HepG2 (cell line): ENCODE measurements around the gene PLPP3. TPM values are rescaled to one million over a fixed set of nuclear protein-coding genes. Genes with fewer than 3 reads are reported as not detected.

Source experiments
- BRF2 ChIP-seq: sonication (generic); formaldehyde crosslinking; IDR thresholded peaks from 2 replicates; pipeline ENCODE4 v1.8.1; 2022; ENCODE audit warnings: mild to moderate bottlenecking, missing genetic modification reagents
- HNF1B ChIP-seq: sonication (generic); formaldehyde crosslinking; IDR thresholded peaks from 2 replicates; pipeline ENCODE4 v1.5.1; 2020; ENCODE audit warnings: mild to moderate bottlenecking, moderate library complexity, missing genetic modification reagents
- IRF9 ChIP-seq: sonication (generic); formaldehyde crosslinking; IDR thresholded peaks from 2 replicates; pipeline ENCODE4 v1.8.0; 2022; ENCODE audit warnings: missing genetic modification reagents, mild to moderate bottlenecking, borderline replicate concordance
- KLF16 ChIP-seq, 2 experiments: sonication (generic) in 1 of 2; formaldehyde crosslinking in 1 of 2; IDR thresholded peaks; 2 replicates each; pipeline versions ENCODE4 v1.6.1 to v1.8.0; 2016 to 2023; ENCODE audit warnings: missing genetic modification reagents in 2 of 2, missing compliant biosample characterization in 1 of 2
- LRRFIP1 ChIP-seq: sonication (generic); formaldehyde crosslinking; conservative IDR thresholded peaks from 2 replicates; pipeline ENCODE4 v1.4.0; 2020; ENCODE audit warnings: missing genetic modification reagents
- MTA3 ChIP-seq: sonication (generic); formaldehyde crosslinking; IDR thresholded peaks from 2 replicates; pipeline ENCODE4 v1.4.0; 2020; ENCODE audit warnings: missing genetic modification reagents
- PAXIP1 ChIP-seq: sonication (generic); formaldehyde crosslinking; conservative IDR thresholded peaks from 2 replicates; pipeline ENCODE4 v1.4.0; 2020; ENCODE audit warnings: mild to moderate bottlenecking, missing genetic modification reagents, moderate library complexity
- SIX4 ChIP-seq: sonication (generic); formaldehyde crosslinking; IDR thresholded peaks from 2 replicates; pipeline ENCODE4 v1.4.0; 2020; ENCODE audit warnings: missing genetic modification reagents
- SNAPC5 ChIP-seq: sonication (generic); formaldehyde crosslinking; IDR thresholded peaks from 2 replicates; pipeline ENCODE4 v1.8.1; 2023; ENCODE audit warnings: mild to moderate bottlenecking, missing genetic modification reagents, borderline replicate concordance
- ZBTB38 ChIP-seq: sonication (generic); formaldehyde crosslinking; IDR thresholded peaks from 2 replicates; pipeline ENCODE4 v1.5.1; 2020; ENCODE audit warnings: mild to moderate bottlenecking, missing genetic modification reagents
- ZNF580 ChIP-seq: IDR thresholded peaks from 2 replicates; pipeline ENCODE4 v1.6.1; 2016; ENCODE audit warnings: low read depth, borderline replicate concordance
- ZNF737 ChIP-seq: sonication (generic); formaldehyde crosslinking; IDR thresholded peaks from 2 replicates; pipeline ENCODE4 v1.5.0; 2020; ENCODE audit warnings: missing genetic modification reagents, mild to moderate bottlenecking, borderline replicate concordance
- polyA plus RNA-seq, 8 experiments: library from polyadenylated mRNA; depleted of rRNA in 3 of 8; stranded (reverse) in 7 of 8; unstranded in 1 of 8; fragments of >200 nt; fragmentation: Illumina TruSeq in 4 of 8; extraction: Trizol in 4 of 8; gene quantifications; 2 replicates each; pipeline versions ENCODE4 v1.2.1 to v1.2.3, GENCODE V29; 2011 to 2016; ENCODE audit warnings: low read depth in 4 of 8, missing spikeins in 1 of 8, mixed read lengths in 1 of 8; ENCODE audit not compliant: insufficient read depth in 1 of 8
- total RNA-seq, 5 experiments: library from RNA; depleted of rRNA; stranded (reverse); fragments of >200 nt; fragmentation: Illumina TruSeq; extraction: Trizol; gene quantifications; 2 replicates each; pipeline ENCODE4 v1.2.3, GENCODE V29; 2016; ENCODE audit warnings: low read depth in 1 of 5

PLPP3 gene
- total and polyA plus RNA-seq, 2 of the 13 experiments (the other 11 are each of a cell fraction or from before 2014, with no cell fraction given): 49.7 to 65.8 TPM

DNA sequence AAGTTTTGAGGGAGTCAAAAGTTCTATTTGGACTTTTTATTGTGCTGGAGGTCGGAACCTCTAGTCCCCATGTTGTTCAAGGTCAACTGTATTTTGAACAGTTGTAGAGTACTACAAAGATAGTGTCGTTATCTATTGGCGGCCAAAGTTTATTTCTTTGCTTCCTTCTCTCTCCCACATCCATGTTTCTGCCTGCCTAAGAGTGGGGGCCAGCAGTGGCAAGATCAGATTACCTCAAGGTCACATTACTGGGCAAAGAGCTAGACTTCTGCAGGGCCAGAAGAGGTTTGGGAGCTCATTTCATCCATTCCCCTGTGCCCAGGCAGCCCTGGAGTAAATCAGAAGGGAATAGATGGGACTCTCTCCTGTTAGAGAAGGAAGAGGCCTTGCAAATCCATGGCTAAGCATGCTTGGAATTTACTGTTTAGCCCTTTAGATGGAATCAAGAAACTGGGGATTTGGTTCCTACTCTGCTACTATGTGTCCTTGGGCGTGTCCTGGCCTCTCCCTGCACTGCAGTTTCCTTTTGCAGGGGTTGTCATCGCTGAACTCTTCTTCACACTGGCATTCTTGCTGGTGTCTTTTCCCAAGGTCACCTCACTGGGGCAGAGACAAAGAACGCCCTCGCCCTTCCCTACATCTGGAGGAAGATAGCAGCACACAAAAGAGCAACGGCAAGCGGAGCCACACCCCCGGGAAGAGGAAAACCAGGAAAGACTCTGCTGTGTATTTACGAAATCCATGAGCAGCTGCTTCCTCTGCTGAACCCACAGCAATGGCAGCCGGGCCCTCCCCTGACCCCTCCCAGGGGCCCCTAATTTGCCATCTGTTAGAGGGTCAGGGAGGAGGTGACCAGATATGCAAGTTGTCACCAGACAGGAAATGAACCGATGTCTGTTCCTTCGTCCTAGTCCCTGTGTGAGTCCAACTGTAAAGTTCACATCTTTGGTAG, 73.3 kb downstream of the PLPP3 start (continued):
- peak; percentile 70 for TF ChIP-seq PAXIP1 (CRISPR knock-in tag)
- no peak for TF ChIP-seq KLF16 (CRISPR knock-in tag; IDR thresholded peaks at IDR 0.05)
- no peak for TF ChIP-seq BRF2 (CRISPR knock-in tag)
- no peak for TF ChIP-seq ZNF737 (CRISPR knock-in tag)
- no peak for TF ChIP-seq SNAPC5 (CRISPR knock-in tag)
- peak; percentile 42; the same call in 1 of the 2 replicates for TF ChIP-seq ZBTB38 (CRISPR knock-in tag)
- TF ChIP-seq MTA3: no peak
- TF ChIP-seq SIX4 (CRISPR knock-in tag): peak; percentile 73; the same call in 1 of the 2 replicates
- no peak for TF ChIP-seq LRRFIP1
- TF ChIP-seq ZNF580 (CRISPR knock-in tag): no peak
- TF ChIP-seq IRF9: no peak
- TF ChIP-seq HNF1B: peak; percentile 54; the same call in 1 of the 2 replicates
